Measurements from ENCODE around the gene NAT8L. TPM values are rescaled to one million over a fixed set of nuclear protein-coding genes. Genes with fewer than 3 reads are reported as not detected.

The NAT8L gene
- total RNA-seq, 1 donor from 2014 or later = 0.24 TPM

DNA sequence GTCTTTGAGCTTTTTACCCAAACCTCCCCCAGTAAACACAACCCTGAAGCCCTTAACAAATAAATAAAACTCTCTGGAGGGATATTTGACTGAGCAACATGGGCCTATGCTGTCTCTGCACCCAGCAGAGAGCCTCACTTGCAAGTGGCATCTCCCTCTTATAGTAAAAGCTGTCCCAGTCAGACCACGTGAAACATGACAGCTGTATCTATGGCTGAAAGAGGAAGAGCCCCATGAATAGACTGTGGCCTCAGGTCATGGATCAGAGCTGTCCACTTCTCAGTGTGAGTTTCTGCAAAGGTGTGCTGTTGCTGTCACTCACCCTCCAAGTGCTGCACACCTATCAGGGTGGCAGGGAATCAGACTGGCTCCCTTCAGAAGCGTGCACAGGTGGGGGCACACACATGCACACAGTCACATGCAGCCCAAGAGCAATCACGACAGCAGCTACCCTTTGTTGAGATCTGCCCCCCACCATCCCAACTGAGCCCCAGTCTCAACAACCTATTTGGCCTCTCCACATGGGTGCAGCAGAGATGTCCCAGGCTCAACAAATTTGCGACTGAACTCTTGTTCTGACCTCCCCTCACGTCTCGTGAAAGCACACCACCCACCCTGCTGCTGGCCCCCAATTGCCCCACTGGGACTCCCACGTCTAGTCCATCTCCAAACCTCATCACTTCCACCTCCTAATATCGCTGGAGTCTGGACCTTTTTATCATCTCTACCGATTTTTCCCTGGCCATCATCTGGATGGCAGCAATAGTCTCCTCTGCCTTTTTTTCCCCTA lies 45.6 kb downstream of the NAT8L start:
- intact Hi-C loops (cut with micrococcal nuclease) = no loop called here
- peaks cover 4% of the 10 kb centered on the region for H3K4me1 Mint-ChIP-seq
- ChIA-PET CTCF (no interaction called here), POLR2A (no interaction called here)
- peaks cover 5% of the 10 kb centered on the region for H3K36me3 Mint-ChIP-seq (ENCODE audit: low read depth)
- H3K27me3 Mint-ChIP-seq = peaks cover 21% of the 10 kb centered on the region
- H3K4me3 Mint-ChIP-seq = no peak overlapping the region
- H3K27ac Mint-ChIP-seq = no peak overlapping the region
- ATAC-seq (ENCODE audit: low read depth) (no peak), DNase-seq (no peak)
- TF ChIP-seq CTCF (IDR thresholded peaks at IDR 0.05) = no peak
- peaks cover 13% of the 10 kb centered on the region for H3K9me3 Mint-ChIP-seq

DNA sequence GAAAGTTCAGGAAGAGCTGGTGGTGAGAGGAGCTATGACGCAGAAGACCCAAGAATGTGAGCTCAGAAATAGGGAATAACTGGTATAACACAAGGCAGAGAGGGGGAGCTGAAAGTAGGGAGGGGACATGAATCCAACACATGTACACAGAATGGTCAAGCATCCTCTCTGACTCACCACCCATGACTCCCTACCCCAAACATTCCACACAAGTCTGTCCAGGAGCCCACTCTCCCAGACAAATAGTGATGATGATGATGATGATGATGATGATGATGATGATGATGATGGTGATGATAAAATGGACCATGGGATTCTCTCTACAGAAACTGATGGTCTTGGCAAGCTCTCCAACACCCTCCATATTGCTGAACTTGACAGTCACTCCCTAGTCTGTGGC lies 46.4 kb downstream of the NAT8L start:
- H3K9me3 Mint-ChIP-seq = peaks cover 11% of the 10 kb centered on the region
- POLR2A ChIA-PET = no interaction called here

GRCh38 chr4:2116687-2117400 lies 57.7 kb downstream of the NAT8L start:
- H3K36me3 Mint-ChIP-seq (ENCODE audit: low read depth) = no peaks in the 10 kb centered on the region
- no peaks in the 10 kb centered on the region for H3K4me1 Mint-ChIP-seq
- no peak for DNase-seq
- ATAC-seq (ENCODE audit: low read depth) = no peak
- H3K27ac Mint-ChIP-seq = no peak overlapping the region
- no peaks in the 10 kb centered on the region for H3K9me3 Mint-ChIP-seq
- no peaks in the 10 kb centered on the region for H3K27me3 Mint-ChIP-seq
- CTCF ChIA-PET = no interaction called here
- no peak for TF ChIP-seq CTCF (IDR thresholded peaks at IDR 0.05)
- POLR2A ChIA-PET = no interaction called here
- intact Hi-C loops (cut with micrococcal nuclease) = no loop called here
- no peak overlapping the region for H3K4me3 Mint-ChIP-seq

More for the DNA sequence above, 46.4 kb downstream of the NAT8L start:
- intact Hi-C loops (cut with micrococcal nuclease) = no loop called here
- H3K36me3 Mint-ChIP-seq (ENCODE audit: low read depth) = peaks cover 5% of the 10 kb centered on the region
- no peak for DNase-seq
- H3K27me3 Mint-ChIP-seq = peaks cover 21% of the 10 kb centered on the region
- no peak overlapping the region for H3K4me3 Mint-ChIP-seq
- no peak for TF ChIP-seq CTCF (IDR thresholded peaks at IDR 0.05)
- CTCF ChIA-PET = no interaction called here
- H3K4me1 Mint-ChIP-seq = peaks cover 4% of the 10 kb centered on the region
- H3K27ac Mint-ChIP-seq = no peak overlapping the region
- no peak for ATAC-seq (ENCODE audit: low read depth)

Other genes starting within 250 kb of the NAT8L start
- gene LETM1, start 203.2 kb upstream of the NAT8L start, total RNA-seq = 52.5 and 60.3 TPM in 2 replicates
- 40.3 and 44.6 TPM in 2 replicates for gene NSD2, start 187.9 kb upstream of the NAT8L start, total RNA-seq
- gene NELFA, start 50.4 kb upstream of the NAT8L start, total RNA-seq = 44.7 and 49.9 TPM in 2 replicates
- gene HAUS3, start 182.8 kb downstream of the NAT8L start, total RNA-seq = 17.9 and 19.0 TPM in 2 replicates
- gene POLN, start 182.8 kb downstream of the NAT8L start, total RNA-seq = 1.4 and 1.7 TPM in 2 replicates
- gene MXD4, start 202.8 kb downstream of the NAT8L start, total RNA-seq = 28.7 and 36.7 TPM in 2 replicates